Osteocyte (in vitro differentiated cells): Measurements from ENCODE around the gene GPC1. TPM values are rescaled to one million over a fixed set of nuclear protein-coding genes. Genes with fewer than 3 reads are reported as not detected.
A peak's percentile ranks its signal among the peaks of the same experiment; 100 is the strongest.

ENCODE experiments used
- DNase-seq: peaks from one replicate; pipeline ENCODE4 v3.0.0; 2021; ENCODE audit warnings: mixed read lengths; ENCODE audit not compliant: unreplicated experiment; ENCODE audit errors: extremely low spot score
- H3K27ac Mint-ChIP-seq: one replicate; pipeline ENCODE4 v1.8.0; 2021; ENCODE audit warnings: mild to moderate bottlenecking, mixed read lengths; ENCODE audit not compliant: unreplicated experiment
- H3K27me3 Mint-ChIP-seq: one replicate; pipeline ENCODE4 v1.8.0; 2021; ENCODE audit warnings: mixed read lengths; ENCODE audit not compliant: unreplicated experiment
- H3K36me3 Mint-ChIP-seq: one replicate; pipeline ENCODE4 v1.8.0; 2021; ENCODE audit warnings: mixed read lengths; ENCODE audit not compliant: unreplicated experiment
- H3K4me1 Mint-ChIP-seq: one replicate; pipeline ENCODE4 v1.8.0; 2021; ENCODE audit warnings: mixed read lengths; ENCODE audit not compliant: unreplicated experiment
- H3K4me3 Mint-ChIP-seq: one replicate; pipeline ENCODE4 v1.8.0; 2021; ENCODE audit warnings: mild to moderate bottlenecking, moderate library complexity, mixed read lengths; ENCODE audit not compliant: unreplicated experiment
- H3K9me3 Mint-ChIP-seq: one replicate; pipeline ENCODE4 v1.8.0; 2021; ENCODE audit warnings: mixed read lengths; ENCODE audit not compliant: unreplicated experiment
- total RNA-seq: library from RNA; stranded (reverse); gene quantifications from 2 replicates; pipeline ENCODE4 v1.2.1, GENCODE V29; 2021
- TF ChIP-seq, protein P1 (sequence below): fragments of 200-600 bp; sonication (generic); IDR thresholded peaks from 2 replicates; pipeline ENCODE4 v1.5.0; 2021; ENCODE audit warnings: antibody characterized with exemption, mild to moderate bottlenecking, moderate library complexity

Gene GPC1
- total RNA-seq, 1 donor from 2014 or later: 148 TPM

DNA sequence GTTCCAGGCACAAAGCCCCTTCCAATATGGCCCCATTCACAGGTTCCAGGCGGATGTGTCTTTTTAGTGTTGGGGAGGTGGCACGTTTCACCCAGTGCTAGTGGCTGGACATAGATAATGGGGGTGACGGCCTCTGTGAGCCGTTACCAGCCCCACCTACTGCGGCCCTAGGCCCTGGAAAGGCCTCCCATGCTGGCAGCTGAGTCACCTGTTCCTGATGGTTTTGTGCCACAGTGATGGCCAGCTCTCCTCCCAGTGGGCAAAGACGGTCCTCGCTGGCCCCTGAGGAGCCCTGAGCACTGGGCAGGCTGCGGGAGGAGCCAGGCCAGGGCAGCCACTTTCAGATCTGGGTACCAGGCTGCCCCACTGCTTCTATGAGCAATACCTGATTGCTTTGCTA is 40.0 kb upstream of the GPC1 start:
- TF ChIP-seq, protein P1, sequence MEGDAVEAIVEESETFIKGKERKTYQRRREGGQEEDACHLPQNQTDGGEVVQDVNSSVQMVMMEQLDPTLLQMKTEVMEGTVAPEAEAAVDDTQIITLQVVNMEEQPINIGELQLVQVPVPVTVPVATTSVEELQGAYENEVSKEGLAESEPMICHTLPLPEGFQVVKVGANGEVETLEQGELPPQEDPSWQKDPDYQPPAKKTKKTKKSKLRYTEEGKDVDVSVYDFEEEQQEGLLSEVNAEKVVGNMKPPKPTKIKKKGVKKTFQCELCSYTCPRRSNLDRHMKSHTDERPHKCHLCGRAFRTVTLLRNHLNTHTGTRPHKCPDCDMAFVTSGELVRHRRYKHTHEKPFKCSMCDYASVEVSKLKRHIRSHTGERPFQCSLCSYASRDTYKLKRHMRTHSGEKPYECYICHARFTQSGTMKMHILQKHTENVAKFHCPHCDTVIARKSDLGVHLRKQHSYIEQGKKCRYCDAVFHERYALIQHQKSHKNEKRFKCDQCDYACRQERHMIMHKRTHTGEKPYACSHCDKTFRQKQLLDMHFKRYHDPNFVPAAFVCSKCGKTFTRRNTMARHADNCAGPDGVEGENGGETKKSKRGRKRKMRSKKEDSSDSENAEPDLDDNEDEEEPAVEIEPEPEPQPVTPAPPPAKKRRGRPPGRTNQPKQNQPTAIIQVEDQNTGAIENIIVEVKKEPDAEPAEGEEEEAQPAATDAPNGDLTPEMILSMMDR: no peak
- no peak overlapping the region for H3K4me3 Mint-ChIP-seq
- no peak overlapping the region for H3K27ac Mint-ChIP-seq
- H3K4me1 Mint-ChIP-seq: peaks cover 52% of the 10 kb centered on the region
- H3K36me3 Mint-ChIP-seq: no peaks in the 10 kb centered on the region
- no peaks in the 10 kb centered on the region for H3K9me3 Mint-ChIP-seq
- H3K27me3 Mint-ChIP-seq: no peaks in the 10 kb centered on the region
- DNase-seq: peak; percentile 57

DNA sequence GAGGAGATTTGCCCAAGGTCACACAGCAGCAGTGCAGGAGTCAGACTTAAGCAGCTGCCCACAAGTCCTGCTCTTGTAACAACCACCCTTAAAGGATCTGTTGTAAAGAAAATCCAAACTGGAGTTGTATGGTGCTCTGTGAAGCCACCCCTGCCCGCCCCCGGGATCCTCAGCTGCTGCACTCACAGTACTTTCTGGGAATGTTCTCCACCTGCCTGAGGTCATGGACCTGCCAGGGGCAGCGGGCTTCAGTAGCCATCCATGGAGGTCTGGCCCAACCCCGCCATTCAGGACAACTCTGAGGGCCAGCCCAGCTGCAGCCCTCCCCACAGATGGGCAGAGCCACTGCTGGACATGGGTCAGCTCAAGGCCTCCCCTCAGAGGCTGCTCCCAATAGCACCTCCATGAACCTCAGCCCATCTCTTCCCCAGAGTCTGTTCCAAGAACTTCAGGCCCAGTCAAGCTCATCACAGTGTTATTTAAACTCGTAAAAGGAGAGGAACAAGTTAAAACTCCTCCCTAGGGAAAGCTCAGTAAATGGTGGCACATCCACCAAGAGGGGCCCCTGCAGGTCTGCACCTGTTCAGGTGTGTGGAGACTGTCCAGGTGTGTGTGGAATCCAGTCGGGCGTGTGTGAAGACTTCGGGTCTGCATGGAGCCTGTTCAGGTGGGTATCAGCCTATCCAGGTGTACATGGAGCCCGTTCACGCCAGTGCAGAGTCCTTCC is 39.4 kb upstream of the GPC1 start:
- peak; percentile 81 for DNase-seq
- Mint-ChIP-seq H3K9me3 (no peaks in the 10 kb centered on the region), H3K4me3 (no peak overlapping the region), H3K27me3 (no peaks in the 10 kb centered on the region), H3K4me1 (peaks cover 54% of the 10 kb centered on the region), H3K27ac (no peak overlapping the region), H3K36me3 (no peaks in the 10 kb centered on the region)
- TF ChIP-seq, protein P1: no peak

DNA sequence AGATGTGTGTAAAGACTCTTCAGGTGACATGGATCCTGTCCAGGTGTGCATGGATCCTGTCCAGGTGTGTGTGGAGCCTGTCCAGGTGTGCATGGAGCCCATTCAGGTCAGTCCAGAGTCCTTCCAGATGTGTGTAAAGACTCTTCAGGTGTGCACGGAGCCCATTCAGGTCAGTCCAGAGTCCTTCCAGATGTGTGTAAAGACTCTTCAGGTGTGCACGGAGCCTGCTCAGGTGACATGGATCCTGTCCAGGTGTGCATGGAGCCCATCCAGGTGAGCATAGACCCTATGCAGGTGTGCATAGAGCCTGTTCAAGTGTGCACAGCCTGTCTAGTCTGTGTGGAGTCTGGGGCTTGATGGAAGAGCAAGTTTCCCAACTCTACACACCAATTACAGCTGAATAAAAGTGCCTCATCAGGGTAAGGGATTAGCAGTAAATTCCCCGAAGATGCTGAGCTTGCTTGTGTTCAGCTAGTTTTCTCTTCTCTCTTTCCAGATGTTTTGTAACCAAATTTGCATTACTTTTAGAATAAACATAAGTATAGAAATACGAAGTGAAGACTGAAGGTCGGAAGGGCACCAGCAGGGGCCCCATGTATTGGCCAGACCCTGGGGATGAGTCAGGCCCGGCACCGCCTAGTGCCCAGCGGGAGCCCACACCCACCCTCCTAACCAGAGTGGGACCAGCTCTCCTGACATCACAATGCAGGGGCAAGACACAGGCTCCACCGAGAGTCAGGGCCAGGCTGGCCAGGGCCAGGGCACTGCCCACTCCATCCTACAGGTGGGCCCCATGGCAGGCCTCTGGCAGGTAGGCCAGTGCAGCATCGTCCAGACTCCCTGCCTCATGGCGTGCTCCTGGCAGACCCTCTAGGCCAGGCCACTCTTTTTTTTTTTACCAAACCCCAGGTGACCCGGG is 38.6 kb upstream of the GPC1 start:
- Mint-ChIP-seq H3K27ac (no peak overlapping the region), H3K36me3 (no peaks in the 10 kb centered on the region), H3K4me3 (no peak overlapping the region), H3K9me3 (no peaks in the 10 kb centered on the region), H3K27me3 (no peaks in the 10 kb centered on the region), H3K4me1 (peaks cover 54% of the 10 kb centered on the region)
- peak; percentile 83 for DNase-seq
- TF ChIP-seq, protein P1: no peak

DNA sequence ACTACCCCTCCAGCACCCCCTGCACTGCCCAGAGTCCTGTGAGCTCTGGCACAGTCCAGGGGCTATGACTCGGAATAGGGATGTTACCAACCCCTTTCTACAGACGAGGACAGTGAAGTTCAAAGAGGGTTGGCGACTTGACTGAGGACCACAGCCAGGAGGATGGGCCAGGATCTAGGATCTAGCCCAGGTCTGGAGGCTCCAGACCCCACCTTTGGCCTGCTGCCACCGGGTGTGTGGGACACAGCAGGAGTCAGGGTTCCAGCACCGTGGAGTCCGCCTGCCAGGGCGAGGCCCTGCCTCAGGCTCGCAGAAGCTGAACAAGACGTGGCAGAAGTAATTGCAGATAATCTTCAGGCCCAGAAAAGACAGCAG is 37.9 kb upstream of the GPC1 start:
- Mint-ChIP-seq H3K27ac (no peak overlapping the region), H3K36me3 (no peaks in the 10 kb centered on the region), H3K4me1 (peaks cover 48% of the 10 kb centered on the region), H3K4me3 (no peak overlapping the region), H3K27me3 (no peaks in the 10 kb centered on the region), H3K9me3 (no peaks in the 10 kb centered on the region)
- TF ChIP-seq, protein P1: no peak
- DNase-seq: peak; percentile 75
